ENCODE results near the gene RAD51B.

RAD51B gene

GRCh38 chr14:67820428-67820971 is 921 bp downstream of the RAD51B start (continued):
- no peak for TF ChIP-seq ZNF239 (tag by site-specific recombination; IDR thresholded peaks at IDR 0.05)
- TF ChIP-seq ZNF660 (tag by site-specific recombination; IDR thresholded peaks at IDR 0.05), result no peak
- TF ChIP-seq ZSCAN16 (tag by site-specific recombination; IDR thresholded peaks at IDR 0.05), result no peak
- no peak for TF ChIP-seq ZNF677 (tag by site-specific recombination; IDR thresholded peaks at IDR 0.05)
- no peak for TF ChIP-seq ZNF175 (tag by site-specific recombination; IDR thresholded peaks at IDR 0.05)
- TF ChIP-seq ZNF202 (tag by site-specific recombination; IDR thresholded peaks at IDR 0.05; ENCODE audit: borderline replicate concordance), result no peak
- TF ChIP-seq ZNF792 (tag by site-specific recombination; IDR thresholded peaks at IDR 0.05), result no peak
- TF ChIP-seq ZNF692 (tag by site-specific recombination; IDR thresholded peaks at IDR 0.05), result no peak
- TF ChIP-seq ZNF776 (tag by site-specific recombination; IDR thresholded peaks at IDR 0.05; ENCODE audit: borderline replicate concordance), result no peak
- no peak for TF ChIP-seq ZNF621 (tag by site-specific recombination; IDR thresholded peaks at IDR 0.05)
- peak; percentile 50 for TF ChIP-seq SP7 (tag by site-specific recombination; IDR thresholded peaks at IDR 0.05)
- TF ChIP-seq ZNF707 (tag by site-specific recombination; IDR thresholded peaks at IDR 0.05), result no peak
- no peak for TF ChIP-seq ZNF658 (tag by site-specific recombination; IDR thresholded peaks at IDR 0.05)
- no peak for TF ChIP-seq YY2 (tag by site-specific recombination; IDR thresholded peaks at IDR 0.05)
- TF ChIP-seq ZNF280C (tag by site-specific recombination; IDR thresholded peaks at IDR 0.05), result no peak
- TF ChIP-seq MYNN (tag by site-specific recombination; IDR thresholded peaks at IDR 0.05; ENCODE audit: borderline replicate concordance), result no peak
- no peak for TF ChIP-seq ZNF416 (tag by site-specific recombination; IDR thresholded peaks at IDR 0.05)
- TF ChIP-seq ZNF501 (tag by site-specific recombination; IDR thresholded peaks at IDR 0.05), result no peak
- TF ChIP-seq ZNF521 (tag by site-specific recombination; IDR thresholded peaks at IDR 0.05), result no peak
- peak; percentile 48 for TF ChIP-seq ZNF366 (tag by site-specific recombination; conservative IDR thresholded peaks at IDR 0.05)
- TF ChIP-seq YY1 (tag by site-specific recombination; IDR thresholded peaks at IDR 0.05), result no peak
- TF ChIP-seq ZNF571 (tag by site-specific recombination; IDR thresholded peaks at IDR 0.05), result no peak
- peak; percentile 23; the same call in 1 of the 2 replicates for TF ChIP-seq ZBTB17 (tag by site-specific recombination; IDR thresholded peaks at IDR 0.05)
- no peak for TF ChIP-seq ZNF639 (tag by site-specific recombination; IDR thresholded peaks at IDR 0.05)
- TF ChIP-seq ZBTB7A (tag by site-specific recombination; IDR thresholded peaks at IDR 0.05; ENCODE audit: low read depth), result no peak
- TF ChIP-seq ZEB2 (tag by site-specific recombination; IDR thresholded peaks at IDR 0.05), result 0 out of 2 replicates have a peak, but pooled peaks have one; percentile 15
- TF ChIP-seq EGR2 (tag by site-specific recombination; IDR thresholded peaks at IDR 0.05; ENCODE audit: low read depth), result no peak
- no peak for TF ChIP-seq ZBTB48 (tag by site-specific recombination; IDR thresholded peaks at IDR 0.05)
- TF ChIP-seq ZIC2 (tag by site-specific recombination; IDR thresholded peaks at IDR 0.05), result no peak
- no peak for TF ChIP-seq ZNF214 (tag by site-specific recombination; IDR thresholded peaks at IDR 0.05; ENCODE audit: borderline replicate concordance)
- no peak for TF ChIP-seq ZBTB21 (tag by site-specific recombination; IDR thresholded peaks at IDR 0.05)
- TF ChIP-seq CTCF (tag by site-specific recombination; IDR thresholded peaks at IDR 0.05), result no peak
- no peak for TF ChIP-seq ZNF473 (tag by site-specific recombination; IDR thresholded peaks at IDR 0.05)
- TF ChIP-seq ZNF560 (tag by site-specific recombination; IDR thresholded peaks at IDR 0.05; ENCODE audit: borderline replicate concordance), result no peak
- TF ChIP-seq ZNF398 (tag by site-specific recombination; IDR thresholded peaks at IDR 0.05), result no peak

All from HEK293 (cell line).